Gastrocnemius medialis (tissue), 4 donors: ENCODE measurements around the gene MATN3.

ENCODE experiments used
- CTCF ChIP-seq, 5 experiments: fragments of 450-650 bp in 3 of 5; fragments of 200-600 bp in 2 of 5; sonication (generic) in 2 of 5; IDR thresholded peaks in 4 of 5; conservative IDR thresholded peaks in 1 of 5; 1 replicate in 4 of 5; 2 replicates in 1 of 5; pipeline ENCODE4 v1.5.1; 2016 to 2019; ENCODE audit warnings: antibody characterized with exemption in 5 of 5, mild to moderate bottlenecking in 3 of 5, moderate library complexity in 3 of 5
- POLR2A ChIP-seq, 2 donors: fragments of 450-650 bp; IDR thresholded peaks; one replicate each; pipeline ENCODE4 v1.6.1; 2017; ENCODE audit warnings: antibody characterized with exemption in 2 of 2, mild to moderate bottlenecking in 2 of 2, moderate library complexity in 2 of 2

GRCh38 chr2:19963386-19963785 is 49.1 kb downstream of the MATN3 start:
- TF ChIP-seq POLR2A (IDR thresholded peaks at IDR 0.05) (no peak), CTCF (IDR thresholded peaks at IDR 0.05 in 4 of 5, conservative IDR thresholded peaks at IDR 0.05 in 1 of 5) (no peak)
